ENCODE results near the gene TRAP1.

TRAP1 gene

DNA sequence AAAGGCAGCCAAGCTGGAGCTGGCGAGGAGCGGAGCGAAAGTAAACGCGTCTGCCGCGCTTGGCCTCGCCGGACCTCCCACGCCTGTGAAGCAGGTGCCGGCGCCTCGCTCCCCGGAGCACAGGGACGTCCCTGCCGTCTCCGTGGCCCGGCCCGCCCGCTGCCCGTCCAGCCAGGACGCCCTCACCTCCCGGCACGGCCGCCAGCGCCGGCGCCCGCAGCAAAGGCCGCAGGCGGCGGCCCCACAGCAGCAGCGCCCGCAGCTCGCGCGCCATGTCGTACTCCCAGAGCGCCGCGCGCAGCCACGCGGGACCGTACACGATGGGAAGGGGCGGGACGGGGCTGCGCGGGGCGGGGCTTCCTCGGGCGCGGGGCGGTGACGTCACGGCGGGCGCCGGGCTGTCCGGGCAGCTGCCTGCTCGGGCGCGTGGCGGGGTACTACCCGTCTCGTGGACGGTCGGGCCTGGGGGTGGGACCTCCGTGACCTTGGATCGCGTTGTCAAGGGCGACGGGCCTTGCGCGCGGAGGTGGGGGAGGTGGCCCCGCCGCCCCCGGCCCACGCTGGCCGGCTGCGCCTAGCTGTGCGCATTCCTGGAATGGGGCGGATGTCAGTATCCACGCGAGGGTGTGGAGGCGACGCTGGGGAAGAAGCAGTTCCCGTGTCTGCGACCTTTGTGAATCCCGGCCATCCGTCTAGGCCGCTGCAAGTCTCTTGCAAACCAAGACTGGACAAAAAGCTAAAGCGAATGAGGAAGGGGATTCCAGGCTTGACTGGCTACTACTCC is at the start of gene TRAP1:
Gene TRAP1, minus strand, starts transcription at position 290 of the 784 bp plus-strand sequence. Its CDS starts 16 bp downstream, at position 274.
- DNase-seq (ENCODE audit: low read depth), result peak; percentile 83

GRCh38 chr16:3766177-3766576 is 48.9 kb upstream of the TRAP1 start:
- no peak for DNase-seq (ENCODE audit: low read depth)

DNA sequence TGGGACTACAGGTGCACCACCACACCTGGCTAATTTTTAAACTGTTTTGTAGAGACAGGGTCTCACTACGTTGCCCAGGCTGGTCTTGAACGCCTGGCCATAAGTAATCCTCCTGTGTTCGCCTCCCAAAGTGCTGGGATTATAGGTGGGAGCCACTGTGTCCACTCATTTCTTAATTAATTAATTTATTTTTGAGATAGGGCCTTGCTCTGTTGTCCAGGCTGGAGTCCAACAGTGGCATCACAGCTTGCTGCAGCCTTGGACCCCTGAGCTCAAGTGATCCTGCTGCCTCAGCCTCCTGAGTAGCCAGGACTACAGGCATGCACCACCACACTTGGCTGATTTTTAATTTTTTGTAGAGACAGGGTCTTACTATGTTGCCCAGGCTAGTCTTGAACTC is 47.1 kb upstream of the TRAP1 start:
- no peak for DNase-seq (ENCODE audit: low read depth)

GRCh38 chr16:3762107-3762750 is 44.9 kb upstream of the TRAP1 start:
- DNase-seq (ENCODE audit: low read depth), result no peak

GRCh38 chr16:3761375-3762106 is 44.2 kb upstream of the TRAP1 start:
- no peak for DNase-seq (ENCODE audit: low read depth)

DNA sequence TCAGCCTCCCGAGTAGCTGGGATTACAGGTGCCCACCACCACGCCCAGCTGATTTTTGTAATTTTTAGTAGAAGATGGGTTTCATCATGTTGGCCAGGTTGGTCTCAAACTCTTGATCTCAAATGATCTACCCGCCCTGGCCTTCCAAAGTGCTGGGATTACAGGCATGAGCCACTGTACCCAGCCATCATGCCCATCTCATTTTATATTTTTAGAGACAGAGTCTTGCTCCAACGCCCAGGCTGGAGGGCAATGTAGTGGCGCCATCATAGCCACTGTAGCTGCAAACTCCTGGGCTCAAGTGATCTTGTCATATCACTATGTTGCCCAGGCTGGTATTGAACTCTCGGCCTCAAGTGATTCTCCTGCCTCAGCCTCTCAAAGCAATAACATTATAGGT is 43.2 kb upstream of the TRAP1 start:
- DNase-seq (ENCODE audit: low read depth), result no peak

- DNase-seq (ENCODE audit: low read depth), result no peak
These were observed 42.4 kb upstream of the TRAP1 start for GRCh38 chr16:3759736-3760135.

- DNase-seq (ENCODE audit: low read depth), result no peak
These were observed 38.8 kb upstream of the TRAP1 start for GRCh38 chr16:3756113-3756512.

DNA sequence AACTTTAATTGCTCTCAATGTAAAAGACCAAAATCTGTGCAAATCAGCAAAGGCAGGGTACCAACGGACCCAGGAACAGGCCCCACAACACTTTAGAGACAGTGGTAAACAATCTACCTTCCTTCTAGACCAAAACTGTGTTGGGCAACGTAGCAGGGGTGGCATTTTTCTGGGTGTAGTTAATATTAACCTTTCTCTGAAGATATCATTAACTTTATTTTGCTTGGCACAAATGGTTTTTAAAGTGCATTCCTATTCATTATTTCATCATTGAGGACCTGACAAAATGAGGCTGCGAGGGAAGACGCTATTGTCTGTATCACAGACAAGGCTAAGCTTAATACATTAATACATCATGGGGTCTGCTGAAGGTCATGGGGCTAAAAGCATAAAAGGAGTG is 37.9 kb upstream of the TRAP1 start:
- DNase-seq (ENCODE audit: low read depth), result no peak

- no peak for DNase-seq (ENCODE audit: low read depth)
These were observed 37.4 kb upstream of the TRAP1 start for GRCh38 chr16:3754772-3755171.

GRCh38 chr16:3754081-3754703 is 36.9 kb upstream of the TRAP1 start:
- DNase-seq (ENCODE audit: low read depth), result no peak

DNA sequence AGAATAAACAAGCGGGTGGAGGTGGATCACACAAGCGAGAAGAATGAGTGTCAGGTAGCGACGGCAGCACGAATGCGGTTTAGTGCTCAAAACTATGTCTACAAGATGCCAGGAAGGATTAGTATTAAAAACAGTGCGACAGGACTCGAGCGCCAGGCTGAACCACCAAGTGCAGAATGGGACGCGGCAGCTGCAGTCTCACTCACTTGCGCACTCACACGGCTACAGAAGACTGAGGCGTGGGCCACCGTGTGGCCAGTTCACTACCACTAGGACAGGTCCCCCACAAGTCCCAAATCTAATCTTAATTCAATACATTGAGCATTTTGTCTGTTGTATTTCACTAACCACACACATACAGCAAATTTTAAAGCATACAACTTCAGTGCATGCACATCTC is 35.7 kb upstream of the TRAP1 start:
- DNase-seq (ENCODE audit: low read depth), result no peak

DNA sequence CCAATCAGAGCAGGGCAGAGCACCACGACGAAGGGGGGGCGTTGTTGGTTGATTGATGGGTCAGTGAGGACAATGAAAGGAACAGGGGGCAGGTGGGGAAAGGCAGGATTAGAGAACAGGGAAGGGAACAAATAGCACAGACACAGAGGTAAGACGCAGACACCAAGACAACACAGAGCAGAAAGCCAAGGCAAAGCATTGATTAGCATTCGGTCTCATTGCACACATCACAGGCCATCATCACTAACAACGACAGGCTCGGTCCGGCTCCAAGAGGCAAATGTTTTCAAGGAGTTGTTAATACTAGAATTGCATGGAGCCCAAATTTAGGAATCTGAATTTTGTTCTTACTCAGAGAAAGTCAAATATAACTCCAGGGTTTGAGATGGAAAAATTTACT is 34.6 kb upstream of the TRAP1 start:
- no peak for DNase-seq (ENCODE audit: low read depth)

DNA sequence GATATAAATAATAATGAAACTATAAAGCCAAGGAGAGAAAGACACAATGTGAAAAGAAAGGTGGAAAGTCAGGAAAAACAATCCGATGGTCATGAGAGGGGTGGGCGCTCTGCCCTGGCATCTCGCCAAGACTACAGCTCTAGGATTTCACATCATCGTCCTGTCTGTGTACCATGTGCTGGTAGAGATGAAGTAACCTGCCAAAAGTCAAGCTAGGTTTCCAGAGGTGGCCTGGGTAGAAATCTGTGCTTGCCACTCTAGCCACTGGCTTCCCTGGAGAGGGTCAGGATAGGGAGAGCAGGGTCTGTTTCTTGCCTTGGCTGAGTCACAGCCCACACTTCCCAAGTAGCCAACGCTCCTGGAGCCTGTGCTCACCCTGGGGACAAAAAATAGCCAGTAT is 31.0 kb upstream of the TRAP1 start:
- no peak for DNase-seq (ENCODE audit: low read depth)

DNA sequence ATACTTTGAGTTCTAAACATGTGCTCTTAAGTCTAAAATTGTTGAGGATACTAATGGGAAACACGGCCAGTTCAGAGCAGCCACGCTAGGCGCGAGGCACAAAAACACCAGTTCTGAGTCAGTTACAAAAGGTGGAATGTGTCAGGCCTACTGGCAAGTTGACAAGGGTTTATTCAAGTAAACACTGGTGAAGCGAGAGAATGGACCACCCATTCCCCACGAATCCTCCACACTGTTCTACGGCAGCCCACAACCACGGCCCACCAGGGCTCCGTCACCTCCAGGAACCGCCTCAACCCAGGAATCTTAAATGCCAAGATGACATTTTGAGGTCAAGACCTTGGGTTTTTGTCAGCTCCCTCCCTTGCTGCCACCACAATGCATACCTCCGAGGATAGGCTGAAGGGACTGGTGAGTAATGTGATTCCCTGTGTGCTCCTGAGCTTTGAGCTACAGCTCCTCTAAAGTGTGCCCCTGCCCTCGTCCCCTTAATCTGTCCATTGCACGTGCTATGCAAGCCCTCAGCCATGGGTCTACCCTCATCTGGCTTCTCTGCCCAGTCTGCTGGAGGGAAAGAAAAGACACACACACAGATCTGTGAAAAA is 28.5 kb upstream of the TRAP1 start:
- DNase-seq (ENCODE audit: low read depth), result no peak

DNA sequence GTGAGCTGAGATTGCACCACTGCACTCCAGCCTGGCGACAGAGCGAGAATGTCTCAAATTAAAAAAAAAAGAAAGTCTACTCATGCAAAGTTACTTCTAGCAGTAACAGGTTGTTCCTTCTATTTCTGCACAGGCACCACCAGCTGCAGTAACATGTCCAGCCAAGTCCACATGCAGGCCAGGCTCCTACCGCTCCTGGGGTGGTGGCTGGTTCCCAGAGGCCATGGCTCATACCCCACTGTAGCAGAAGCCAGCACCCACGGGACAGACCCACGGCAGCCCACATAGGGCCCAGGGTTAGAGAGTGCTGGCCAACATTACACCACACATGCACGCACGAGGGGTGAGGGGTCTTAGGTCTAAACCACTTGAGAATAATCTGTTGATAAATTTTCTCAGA is 26.7 kb upstream of the TRAP1 start:
- DNase-seq (ENCODE audit: low read depth), result no peak

DNA sequence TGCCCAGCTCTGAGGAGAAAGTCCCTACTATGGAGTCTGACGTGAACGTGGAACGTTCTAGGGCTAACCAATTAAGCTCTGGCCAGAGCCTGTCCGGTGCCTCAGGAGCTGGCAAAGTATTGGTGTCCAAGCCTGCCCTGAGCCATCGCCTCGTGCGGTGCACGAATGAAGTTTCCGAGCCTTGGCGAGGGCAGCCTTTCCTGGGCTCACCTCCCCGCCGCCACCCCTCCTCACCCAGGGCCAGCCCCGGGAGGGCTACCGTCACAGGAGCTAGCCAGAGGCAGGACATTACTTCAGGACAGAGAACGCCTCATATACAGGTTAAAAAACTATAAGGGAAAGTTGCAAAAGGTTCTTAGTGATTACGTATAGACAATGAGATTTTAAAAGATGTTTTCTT is 23.6 kb upstream of the TRAP1 start:
- no peak for DNase-seq (ENCODE audit: low read depth)

- DNase-seq (ENCODE audit: low read depth), result no peak
These were observed 22.9 kb upstream of the TRAP1 start for GRCh38 chr16:3740186-3740585.

GRCh38 chr16:3739636-3740035 is 22.3 kb upstream of the TRAP1 start:
- no peak for DNase-seq (ENCODE audit: low read depth)

DNA sequence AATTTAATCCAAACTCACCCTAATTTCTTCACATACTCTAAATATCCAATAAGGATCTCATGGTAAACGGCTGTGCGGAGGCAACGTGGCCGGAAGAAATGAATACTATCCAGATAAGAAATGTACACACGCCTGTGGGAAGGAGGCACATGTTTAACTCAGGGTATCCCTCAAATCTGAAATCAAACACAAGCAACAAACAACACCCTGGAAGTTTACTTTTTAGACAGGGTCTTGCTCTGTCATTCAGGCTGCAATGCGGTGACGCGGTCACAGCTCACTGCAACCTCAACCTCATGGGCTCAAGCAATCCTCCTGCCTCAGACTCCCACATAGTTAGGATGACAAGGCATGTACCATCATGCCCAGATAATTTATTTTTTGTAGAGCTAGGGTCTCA is 21.2 kb upstream of the TRAP1 start:
- DNase-seq (ENCODE audit: low read depth), result no peak

DNA sequence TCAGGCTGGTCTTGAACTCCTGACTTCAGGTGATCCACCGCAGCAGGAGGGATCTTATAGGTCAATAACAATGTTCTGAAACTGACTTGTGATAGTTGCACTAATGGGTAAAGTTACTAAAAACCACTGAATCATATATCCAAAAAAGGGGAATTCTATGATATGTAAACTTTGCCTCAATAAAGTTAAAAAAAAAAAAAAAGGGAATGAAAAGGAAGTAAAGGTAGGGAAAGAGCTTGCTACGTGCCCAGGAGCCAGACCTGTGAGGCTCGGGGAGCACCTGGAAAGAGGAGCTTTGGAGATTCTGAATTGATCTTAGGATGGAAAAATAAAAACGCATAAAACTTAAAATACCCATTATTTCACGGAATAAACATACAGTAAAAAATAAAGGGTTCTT is 20.8 kb upstream of the TRAP1 start:
- DNase-seq (ENCODE audit: low read depth), result no peak

DNA sequence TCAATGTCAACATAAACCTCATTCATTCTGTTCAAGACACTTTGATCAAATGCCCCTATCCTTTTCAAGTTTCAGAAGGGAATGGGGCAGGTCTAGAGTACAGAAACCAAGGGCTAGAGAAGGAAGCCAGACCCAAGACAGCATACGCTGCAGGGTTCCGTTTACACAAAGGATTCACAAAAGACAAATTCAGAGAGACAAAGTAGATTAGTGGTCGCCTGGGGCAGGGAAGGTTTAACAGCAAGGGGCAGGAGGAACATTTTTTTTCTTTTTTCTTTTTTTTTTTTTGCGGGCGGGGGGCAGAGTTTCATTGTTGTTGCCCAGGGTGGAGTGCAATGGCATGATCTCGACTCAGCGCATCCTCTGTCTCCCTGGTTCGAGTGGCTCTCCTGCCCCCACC is 19.9 kb upstream of the TRAP1 start:
- no peak for DNase-seq (ENCODE audit: low read depth)

All from T-helper 22 cell (primary cell).